HG02571 (cell line): ENCODE measurements around the gene YY1.
"Not testable (repeated sequence)": the region's sequence is repeated elsewhere in the genome, so short reads cannot be mapped to it uniquely, and the experiment has no call there.

Experiments
- ATAC-seq: cut with Tn5 transposase; IDR thresholded peaks from one replicate; pipeline ENCODE4 v1.9.1; 2021; ENCODE audit warnings: mild to moderate bottlenecking, moderate library complexity; ENCODE audit not compliant: unreplicated experiment

Gene YY1

DNA sequence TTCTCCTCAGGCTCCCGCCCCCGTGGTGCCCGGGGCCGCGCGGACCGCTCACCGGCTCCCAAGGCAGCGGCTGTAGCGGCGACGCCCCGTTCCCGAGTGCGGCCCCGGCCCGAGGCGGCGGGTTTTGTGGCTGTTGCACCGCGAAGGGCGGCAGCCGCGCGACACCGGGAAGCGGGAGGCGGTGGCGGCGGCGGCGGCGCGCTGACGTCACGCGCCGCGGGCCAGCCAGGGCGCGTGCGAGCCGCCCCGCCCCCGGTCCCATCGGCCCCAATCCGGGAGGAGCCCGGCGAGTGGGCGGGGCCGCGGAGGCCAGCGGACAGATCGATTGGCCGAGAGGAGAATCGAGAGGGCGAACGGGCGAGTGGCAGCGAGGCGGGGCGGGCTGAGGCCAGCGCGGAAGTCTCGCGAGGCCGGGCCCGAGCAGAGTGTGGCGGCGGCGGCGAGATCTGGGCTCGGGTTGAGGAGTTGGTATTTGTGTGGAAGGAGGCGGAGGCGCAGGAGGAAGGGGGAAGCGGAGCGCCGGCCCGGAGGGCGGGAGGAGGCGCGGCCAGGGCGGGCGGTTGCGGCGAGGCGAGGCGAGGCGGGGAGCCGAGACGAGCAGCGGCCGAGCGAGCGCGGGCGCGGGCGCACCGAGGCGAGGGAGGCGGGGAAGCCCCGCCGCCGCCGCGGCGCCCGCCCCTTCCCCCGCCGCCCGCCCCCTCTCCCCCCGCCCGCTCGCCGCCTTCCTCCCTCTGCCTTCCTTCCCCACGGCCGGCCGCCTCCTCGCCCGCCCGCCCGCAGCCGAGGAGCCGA lies at the start of gene YY1:
TSS of gene YY1 (plus strand) at position 726 of the 792 bp plus-strand sequence. CDS start 101 bp downstream, outside the sequence.
- peak; percentile 73 for ATAC-seq

DNA sequence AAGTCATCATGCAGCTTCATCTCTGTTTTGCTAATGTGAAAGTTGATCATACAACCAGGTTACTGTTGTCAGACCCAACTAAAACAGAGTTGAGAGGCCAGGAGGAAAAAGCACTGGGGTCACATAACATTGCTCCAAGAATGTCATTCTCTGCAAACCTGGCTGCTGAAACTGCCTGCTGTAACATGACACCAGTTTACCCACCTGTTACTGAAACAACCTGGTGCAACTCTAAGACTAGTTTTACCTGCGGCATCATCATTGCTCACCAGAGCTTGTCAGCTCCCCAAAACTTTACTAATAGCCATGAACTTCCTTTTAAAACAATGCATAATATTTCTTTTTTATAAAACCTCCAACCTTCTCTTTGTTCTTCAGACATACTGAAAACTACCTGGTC lies 48.8 kb upstream of the YY1 start:
- no peak for ATAC-seq

DNA sequence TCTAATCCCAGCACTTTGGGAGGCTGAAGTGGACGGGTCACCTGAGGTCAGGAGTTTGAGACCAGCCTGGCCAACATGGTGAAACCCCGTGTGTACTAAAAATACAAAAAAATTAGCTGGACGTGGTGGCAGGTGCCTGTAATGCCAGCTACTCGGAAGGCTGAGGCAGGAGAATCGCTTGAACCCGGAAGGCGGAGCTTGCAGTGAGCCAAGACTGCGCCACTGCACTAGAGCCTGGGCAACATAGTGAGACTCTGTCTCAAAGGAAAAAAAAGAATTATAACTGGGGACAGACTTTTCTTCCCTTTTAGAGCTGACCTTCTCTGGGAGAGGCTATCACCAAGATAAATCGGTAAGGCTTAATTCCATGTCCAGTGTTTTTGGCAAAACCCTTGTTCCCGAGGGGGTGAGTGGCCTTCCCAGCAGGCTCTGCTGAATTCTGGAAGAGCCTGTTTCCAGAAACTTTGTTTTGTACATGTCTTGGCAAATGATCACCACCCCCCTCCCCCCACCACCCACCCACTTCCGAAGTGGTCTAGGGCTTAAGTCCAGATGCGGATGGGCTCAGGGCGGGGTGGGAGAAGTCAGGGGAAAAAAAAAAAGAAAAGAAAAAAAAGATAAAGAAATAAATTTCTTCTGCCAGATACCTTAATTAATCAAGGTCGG lies 47.2 kb upstream of the YY1 start:
- no peak for ATAC-seq

DNA sequence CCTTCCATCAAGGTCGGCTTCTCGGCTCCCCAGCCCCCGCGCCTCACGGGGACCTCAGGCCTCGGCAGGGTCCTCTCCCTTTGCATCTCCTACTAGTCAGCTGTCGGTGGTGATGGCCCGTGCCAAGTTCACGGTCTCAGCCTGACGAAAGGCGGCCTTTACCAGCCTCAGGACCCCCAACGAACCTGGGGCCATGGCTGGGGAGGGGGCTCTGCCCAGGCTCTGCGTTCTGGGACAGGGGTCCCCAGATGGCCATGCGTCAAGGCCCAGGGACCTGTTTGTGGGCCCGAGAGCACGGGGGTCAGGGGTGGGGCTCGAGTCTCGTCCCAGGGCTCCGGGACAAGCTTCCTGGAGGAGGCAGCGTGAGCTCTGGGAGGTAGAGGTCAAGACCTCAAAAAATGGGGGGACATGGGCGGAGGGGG lies 46.7 kb upstream of the YY1 start:
- no peak for ATAC-seq

DNA sequence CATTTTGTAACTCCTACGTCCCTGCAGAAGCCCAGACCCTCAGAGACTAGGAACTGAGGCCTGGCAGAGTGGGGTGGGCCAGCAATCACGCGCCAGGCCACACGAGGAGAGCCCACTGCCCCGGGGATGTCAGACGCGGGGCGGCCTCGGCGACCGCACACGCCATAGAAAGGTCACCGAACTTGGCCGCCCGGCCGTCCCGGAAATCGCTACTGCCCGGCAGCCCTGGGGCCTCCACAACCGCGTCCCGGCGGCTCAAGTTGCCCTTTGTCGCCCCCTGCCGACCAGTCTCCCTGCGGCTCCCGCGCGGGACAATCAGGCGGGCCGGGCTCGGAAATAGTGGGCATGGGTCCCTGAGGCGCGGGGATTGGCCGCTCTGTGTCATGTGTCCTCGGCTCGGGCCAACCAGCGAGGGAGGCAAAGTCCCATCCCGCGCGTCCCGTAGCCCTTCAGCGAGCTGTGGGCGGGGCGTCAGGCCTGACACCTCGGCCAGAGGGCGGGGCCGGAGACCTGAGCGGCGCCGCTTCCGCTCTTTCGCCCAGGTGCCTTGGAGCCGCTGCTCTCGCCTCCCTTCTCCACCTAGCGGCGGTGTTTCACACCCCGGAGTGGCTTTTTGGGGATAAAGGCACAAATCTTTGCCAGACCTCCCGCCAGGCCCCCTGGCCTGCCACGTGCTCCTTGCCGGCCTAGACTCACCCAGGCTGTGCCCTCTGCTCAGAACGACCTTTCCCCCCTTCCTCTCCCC lies 46.1 kb upstream of the YY1 start:
- peak; percentile 99 for ATAC-seq

DNA sequence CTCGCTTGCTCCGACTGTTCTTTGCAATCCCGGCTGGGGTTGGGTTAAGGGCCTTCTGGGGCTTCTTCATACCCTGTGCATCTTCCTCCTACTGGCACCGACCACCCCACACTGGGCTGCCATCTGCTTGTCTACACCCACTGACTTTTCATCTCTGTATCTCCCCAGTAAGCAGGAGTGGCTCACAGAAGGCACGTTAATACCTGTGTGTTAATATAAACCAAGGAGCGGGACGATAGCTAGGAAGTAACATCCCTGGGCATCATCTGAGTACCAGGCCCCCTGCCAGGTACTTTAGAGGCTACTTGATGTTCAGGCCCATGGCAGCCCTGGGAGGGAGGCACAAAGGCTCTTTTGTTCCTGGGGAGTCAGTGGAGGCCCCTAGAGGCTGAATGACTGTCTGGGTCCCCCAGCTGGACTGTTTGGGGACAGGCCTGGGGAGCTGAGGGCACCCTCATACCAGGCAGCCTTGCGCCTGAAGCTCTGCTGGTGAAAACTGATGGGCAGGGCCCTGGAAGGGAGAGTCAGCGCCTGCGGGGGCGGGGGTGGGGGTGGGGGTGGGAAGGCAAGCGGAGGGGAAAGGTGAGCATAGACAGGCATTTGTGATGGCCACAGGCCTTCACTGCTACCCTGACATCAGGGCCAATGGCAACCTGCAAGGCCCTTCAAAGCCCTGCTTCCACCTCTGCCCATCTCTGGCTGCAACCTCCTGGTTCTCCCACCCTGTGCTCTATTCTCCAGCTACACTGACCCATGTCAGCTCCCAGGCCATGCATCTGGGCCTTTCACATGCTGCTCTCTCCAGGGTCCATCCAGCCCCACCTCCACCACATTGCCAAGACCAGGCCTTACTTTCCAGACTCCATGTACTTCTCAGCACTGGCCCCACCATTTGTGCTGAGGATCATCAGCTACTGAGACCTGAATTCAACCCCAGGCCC lies 45.3 kb upstream of the YY1 start:
- no peak for ATAC-seq

DNA sequence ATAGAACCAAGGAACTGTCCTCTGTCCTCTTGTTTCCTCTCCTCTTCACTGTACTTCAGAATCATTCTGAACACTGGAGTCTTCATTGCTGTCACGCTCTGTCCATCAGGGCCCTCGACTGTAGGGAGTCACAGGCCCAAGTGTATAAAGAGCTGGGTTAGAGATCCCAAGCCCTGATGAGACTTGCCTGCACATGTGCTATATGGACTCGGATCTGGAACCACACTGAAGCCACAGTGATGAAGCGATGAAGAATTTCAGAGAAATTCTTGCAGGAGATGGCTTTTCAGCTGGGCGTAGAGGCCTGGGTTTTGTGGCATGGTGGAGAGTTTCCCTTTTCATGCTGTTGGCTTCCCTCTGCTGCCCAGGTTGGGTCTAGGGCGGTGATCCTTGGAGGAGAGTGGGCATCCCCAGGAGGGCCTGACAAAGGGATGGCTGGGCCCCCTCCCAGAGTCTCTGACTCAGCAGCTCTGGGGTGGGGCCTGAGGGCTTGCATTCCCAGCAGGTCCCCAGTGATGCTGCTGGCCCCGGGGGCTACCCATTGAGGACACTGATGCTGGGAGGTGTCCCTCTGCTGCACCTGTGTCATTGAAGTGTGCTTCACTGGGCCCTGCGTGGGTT lies 39.6 kb upstream of the YY1 start:
- ATAC-seq: no peak

DNA sequence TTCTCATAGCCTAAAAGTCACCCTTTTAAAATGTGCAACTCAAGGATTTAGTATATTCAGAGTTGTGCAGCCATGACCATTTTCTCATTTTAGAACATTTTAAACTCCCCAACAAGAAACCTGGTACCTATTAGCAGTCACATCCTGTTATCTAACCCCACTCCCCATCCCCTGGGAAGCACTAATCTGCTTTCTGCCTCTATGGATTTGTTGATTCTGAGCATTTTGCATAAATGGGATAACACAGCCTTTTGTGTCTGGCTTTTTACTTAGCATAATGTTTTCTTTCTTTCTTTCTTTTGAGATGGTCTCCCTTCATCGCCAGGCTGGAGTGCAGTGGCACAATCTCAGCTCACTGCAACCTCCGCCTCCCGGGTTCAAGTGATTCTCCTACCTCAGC lies 38.6 kb upstream of the YY1 start:
- no peak for ATAC-seq

DNA sequence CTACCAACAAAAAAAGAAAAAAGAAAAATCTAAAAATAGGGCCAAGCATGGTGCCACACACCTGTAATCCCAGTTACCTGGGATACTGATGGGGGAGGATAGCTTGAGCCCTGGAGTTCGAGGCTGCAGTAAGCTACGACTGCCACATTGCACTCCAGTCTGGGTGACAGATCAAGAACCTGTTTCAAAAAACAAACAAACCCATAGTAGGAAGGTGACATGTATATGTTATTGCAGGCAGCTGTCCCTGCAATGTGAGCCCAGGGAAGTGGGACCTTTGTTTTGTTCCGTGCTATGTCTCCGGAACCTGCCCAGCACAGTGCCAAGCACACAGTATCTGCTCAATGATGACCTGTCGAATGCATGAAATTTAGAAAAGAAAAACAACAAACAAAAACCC lies 37.2 kb upstream of the YY1 start:
- no peak for ATAC-seq

DNA sequence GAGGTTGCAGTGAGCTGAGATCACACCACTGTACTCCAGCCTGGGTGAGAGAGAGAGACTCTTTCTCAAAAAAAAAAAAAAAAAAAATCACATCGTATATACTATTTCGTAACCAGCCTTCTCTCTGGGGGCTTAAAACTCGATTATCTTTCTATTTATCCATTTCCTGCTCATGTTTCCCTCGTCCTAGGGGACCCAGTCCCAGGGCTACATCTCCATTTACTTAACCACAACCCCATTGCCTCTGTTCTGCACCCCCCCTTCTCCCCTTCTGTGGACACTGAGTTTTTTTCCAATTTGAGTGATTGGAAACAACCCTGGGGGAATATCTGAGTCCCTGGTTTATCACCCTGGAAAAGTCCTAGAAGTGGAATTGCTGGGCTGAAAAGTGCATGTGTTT lies 36.2 kb upstream of the YY1 start:
- ATAC-seq: no peak

DNA sequence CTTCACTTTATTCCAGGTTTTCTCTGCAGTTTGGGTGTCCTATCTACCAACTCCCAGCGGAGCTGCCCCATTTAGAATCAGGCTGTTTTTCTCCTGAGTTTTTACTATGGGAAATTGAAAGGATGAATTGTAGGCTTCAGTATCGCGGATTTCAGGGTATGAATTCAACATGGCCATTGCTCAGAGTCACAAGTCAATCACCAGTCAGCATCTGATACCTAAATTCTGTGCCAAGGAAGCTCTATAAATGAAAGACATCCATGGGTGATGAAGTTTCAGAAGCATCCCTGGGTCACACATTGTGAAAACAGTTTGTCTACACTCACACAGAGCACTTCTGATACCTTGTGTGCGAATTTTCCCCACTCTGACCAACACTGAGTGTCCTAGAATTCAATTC lies 35.8 kb upstream of the YY1 start:
- no peak for ATAC-seq

DNA sequence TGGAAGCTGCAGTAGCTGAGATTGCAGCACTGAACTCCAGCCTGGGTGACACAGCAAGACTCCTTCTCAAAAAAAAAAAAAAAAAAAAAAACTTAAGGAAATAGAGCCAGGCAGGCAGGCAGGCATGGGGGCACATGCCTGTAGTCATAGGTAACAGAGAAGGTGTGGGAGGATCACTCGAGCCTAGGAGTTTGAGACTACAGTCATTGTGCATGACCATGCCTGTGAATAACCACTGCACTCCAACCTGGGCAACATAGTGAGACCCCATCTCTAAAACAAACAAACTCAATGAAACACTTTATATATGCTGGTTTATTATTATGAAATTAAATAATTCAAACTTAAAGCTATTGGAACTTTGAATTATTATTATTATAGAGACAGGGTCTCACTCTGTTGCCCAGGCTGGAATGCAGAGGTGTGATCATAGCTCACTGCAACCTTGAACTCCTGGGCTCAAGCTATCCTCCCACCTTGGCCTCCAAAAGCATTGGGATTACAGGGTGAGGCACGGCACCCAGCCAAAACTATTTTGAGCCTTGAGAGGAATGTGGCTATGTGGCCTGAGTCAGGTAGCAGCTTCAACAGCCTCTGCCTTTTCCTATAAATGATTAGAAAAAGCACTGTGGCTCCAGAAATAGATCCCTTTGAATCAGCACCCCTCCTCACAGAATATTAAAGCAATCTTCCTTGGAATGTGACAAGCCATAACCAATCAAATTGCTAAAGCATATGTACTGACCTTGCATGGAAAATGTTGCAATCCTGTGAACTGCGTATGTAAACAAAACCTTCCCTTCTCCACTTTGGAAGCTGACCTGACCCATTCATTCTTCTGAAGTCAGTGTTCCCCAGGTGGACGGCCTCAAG lies 34.7 kb upstream of the YY1 start:
- ATAC-seq: no peak

DNA sequence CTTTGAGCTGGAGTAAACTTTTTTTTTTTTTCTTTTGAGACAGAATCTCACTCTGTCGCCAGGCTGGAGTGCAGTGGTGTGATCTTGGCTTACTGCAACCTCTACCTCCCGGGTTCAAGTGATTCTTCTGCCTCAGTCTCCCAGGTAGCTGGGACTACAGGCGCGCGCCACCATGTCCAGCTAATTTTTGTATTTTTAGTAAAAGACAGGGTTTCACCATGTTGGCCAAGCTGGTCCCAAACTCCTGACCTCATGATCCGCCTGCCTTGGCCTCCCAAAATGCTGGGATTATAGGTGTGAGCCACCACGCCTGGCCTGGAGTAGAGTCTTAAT lies 34.1 kb upstream of the YY1 start:
- not testable (repeated sequence) for ATAC-seq

DNA sequence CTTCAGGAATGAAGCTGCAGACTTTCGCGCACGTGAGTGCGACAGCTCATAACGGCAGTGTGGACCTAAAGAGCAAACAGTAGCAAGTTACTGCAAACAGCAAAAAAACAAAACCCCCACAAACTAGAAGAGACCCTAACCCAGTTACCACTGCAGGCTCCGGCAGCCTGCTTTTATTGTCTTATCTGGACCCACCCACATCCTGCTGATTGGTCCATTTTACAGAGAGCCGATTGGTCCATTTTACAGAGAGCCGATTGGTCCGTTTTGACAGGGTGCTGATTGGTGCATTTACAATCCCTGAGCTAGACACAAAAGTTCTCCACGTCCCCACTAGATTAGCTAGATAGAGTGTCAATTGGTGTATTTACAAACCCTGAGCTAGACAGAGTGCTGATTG lies 31.4 kb upstream of the YY1 start:
- not testable (repeated sequence) for ATAC-seq

DNA sequence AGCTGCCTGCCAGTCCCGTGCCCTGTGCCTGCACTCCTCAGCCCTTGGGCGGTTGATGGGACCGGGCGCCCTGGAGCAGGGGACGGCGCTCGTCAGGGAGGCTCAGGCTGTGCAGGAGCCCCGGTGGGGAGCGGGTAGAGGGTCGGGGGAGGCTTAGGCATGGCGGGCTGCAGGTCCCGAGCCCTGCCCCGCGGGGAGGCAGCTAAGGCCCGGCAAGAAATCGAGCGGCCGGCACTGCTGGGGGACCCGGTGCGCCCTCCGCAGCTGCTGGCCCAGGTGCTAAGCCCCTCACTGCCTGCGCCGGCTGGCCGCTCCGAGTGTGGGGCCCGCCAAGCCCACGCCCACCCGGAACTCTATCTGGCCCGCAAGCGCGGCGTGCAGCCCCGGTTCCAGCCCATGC lies 30.8 kb upstream of the YY1 start:
- not testable (repeated sequence) for ATAC-seq

DNA sequence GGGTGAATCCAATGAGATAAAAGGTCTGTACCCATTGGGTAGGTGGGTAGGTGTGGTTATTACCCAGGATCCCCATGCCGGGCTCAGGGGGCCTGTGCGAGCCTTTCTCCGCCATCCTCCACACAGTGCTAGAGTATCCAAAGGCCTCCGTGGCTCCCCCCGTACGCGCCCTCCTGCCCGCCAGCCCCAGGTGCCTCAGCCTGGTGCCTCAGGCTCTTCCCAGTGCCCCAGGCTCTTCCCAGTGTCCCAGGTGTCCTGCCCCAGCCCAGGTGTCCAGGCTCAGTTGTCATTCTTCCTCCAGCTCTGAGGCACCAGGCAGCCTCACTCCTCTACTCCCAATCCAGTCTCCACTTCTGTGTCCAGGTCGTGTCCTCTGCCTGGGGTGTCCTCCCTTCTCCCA lies 27.6 kb upstream of the YY1 start:
- ATAC-seq: no peak

DNA sequence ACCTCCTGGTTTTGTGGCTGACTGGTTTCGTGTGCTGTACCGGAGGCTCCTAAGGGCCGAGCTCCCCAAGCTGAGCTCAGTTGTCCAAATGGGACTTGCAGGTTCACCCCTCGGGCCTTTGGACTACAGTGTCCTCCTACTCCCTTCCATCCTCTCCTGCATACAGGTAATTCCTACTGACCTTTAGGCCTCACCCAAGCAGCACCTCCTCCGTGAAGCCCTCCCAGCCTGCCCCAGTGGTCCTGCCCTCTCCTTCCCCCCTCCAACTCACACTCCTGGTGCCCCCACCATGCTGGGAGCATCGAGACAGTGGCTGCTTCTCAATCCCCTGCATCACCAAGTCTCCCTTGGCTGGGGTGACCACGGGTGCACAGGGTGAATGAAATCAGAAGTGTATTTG lies 27.1 kb upstream of the YY1 start:
- no peak for ATAC-seq

DNA sequence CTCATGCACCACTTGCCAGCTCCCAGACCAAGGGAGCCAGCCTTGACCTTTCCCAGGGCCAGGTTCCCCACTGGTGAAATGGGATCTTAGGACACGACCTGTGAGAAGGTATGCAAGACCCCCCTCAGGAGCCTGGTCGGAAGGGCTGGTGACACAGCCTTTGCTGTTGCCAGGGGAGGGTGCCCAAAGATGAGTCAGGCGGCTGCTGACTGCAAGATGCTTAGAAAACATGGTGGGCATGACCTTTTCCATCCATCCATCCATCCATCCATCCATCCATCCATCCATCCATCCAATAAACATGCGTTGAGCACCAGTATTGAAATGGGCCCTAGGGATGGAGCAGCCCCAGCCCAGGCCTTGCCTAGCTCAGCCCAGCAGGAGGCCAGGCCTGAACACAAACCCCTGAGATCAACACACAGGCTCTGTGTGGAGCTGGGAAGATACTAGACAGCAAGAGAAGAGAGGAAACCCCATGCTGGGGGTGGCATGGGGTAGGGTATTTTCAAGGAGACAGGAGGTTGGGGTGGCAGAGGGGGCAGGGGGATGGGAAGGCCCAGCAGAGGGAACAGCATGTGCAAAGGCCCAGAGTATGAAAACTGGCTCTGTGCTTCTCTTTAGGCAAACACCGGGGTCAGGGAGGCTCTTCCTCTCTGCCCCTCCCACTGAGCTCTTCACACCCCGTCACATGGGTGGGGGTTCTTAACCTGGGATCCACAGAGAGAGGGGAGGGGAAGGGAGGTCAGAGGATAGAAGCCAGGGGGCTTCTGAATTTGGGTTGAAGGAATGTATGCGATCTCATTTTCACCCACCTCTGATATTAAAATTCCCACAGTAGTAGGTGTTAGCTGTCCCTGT lies 26.2 kb upstream of the YY1 start:
- no peak for ATAC-seq

DNA sequence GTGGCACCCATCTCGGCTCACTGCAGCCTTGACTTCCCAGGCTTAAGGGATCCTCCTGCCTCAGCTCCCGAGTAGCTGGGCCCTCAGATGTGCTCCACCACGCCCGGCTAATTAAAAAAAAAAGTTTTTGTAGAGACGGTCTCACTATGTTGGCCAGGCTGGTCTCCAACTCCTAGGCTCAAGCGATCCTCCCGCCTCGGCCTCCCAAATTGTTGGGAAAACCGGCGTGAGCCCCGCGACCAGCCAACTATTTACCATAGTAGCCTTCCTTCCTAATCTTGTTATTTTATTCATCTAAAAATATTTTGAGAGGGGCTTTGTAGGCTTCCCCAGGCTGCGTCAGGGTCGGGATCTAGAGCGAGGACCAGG lies 25.4 kb upstream of the YY1 start:
- no peak for ATAC-seq
